Upper lobe of left lung (tissue), 6 donors: Measurements from ENCODE around the gene ZNF718. TPM values are rescaled to one million over a fixed set of nuclear protein-coding genes. Genes with fewer than 3 reads are reported as not detected.
"Not testable (repeated sequence)": the region's sequence is repeated elsewhere in the genome, so short reads cannot be mapped to it uniquely, and the experiment has no call there.

Experiments used
- ATAC-seq, 2 donors: fragments of 200-7000 bp; cut with Tn5 transposase; one replicate each; pipeline ENCODE4 v1.9.1; 2022; ENCODE audit warnings: mild to moderate bottlenecking in 2 of 2, moderate library complexity in 2 of 2; ENCODE audit not compliant: low FRiP score in 2 of 2
- DNase-seq, 2 donors: peaks; one replicate each; pipeline ENCODE4 v3.0.0-alpha.2; 2019 to 2020
- H3K27ac ChIP-seq, 4 donors: fragments of 200-600 bp; sonication (generic); one replicate each; pipeline ENCODE4 v1.5.1; 2016 to 2019
- H3K27me3 ChIP-seq, 4 donors: fragments of 200-600 bp; sonication (generic); one replicate each; pipeline ENCODE4 v1.5.1; 2017 to 2019
- H3K36me3 ChIP-seq, 4 donors: fragments of 200-600 bp; sonication (generic); one replicate each; pipeline ENCODE4 v1.5.1; 2016 to 2019
- H3K4me1 ChIP-seq, 4 donors: fragments of 200-600 bp; sonication (generic); one replicate each; pipeline ENCODE4 v1.5.1; 2018 to 2019
- H3K4me3 ChIP-seq, 4 donors: fragments of 200-600 bp; sonication (generic); one replicate each; pipeline ENCODE4 v1.5.1; 2017 to 2019; ENCODE audit warnings: mild to moderate bottlenecking in 2 of 4, moderate library complexity in 1 of 4
- H3K9me3 ChIP-seq, 4 donors: fragments of 200-600 bp; sonication (generic); one replicate each; pipeline ENCODE4 v1.5.1; 2018 to 2019
- EP300 ChIP-seq, 4 donors: sonication (generic); formaldehyde crosslinking; IDR thresholded peaks; one replicate each; pipeline ENCODE4 v1.5.1; 2017; ENCODE audit warnings: antibody characterized with exemption in 4 of 4, control low read depth in 2 of 4
- POLR2A ChIP-seq, 4 donors: fragments of 450-650 bp; IDR thresholded peaks; one replicate each; pipeline ENCODE4 v1.5.1; 2016 to 2017; ENCODE audit warnings: antibody characterized with exemption in 4 of 4, mild to moderate bottlenecking in 2 of 4
- POLR2AphosphoS5 ChIP-seq, 2 donors: sonication (generic); formaldehyde crosslinking; IDR thresholded peaks; one replicate each; pipeline ENCODE4 v1.5.1; 2017; ENCODE audit warnings: antibody characterized with exemption in 2 of 2
- WGBS, 2 donors: methylation state at CpG; one replicate each; pipeline ENCODE4 v1.1.5; 2017 to 2018; 5-methylcytosine and 5-hydroxymethylcytosine counted together
- total RNA-seq, 6 donors: library from RNA; depleted of rRNA in 4 of 6; stranded (reverse); fragments of >200 nt in 4 of 6; gene quantifications; one replicate each; pipeline versions ENCODE4 v1.1.0 to v1.2.1, GENCODE V29; 2016 to 2021
- TF ChIP-seq, protein P1 (sequence below), 6 experiments: fragments of 450-650 bp in 4 of 6; fragments of 200-600 bp in 2 of 6; sonication (generic) in 2 of 6; IDR thresholded peaks; one replicate each; pipeline ENCODE4 v1.5.1; 2016 to 2019; ENCODE audit warnings: antibody characterized with exemption in 6 of 6
- donor health status: DM: no; HTN: no; CAD: no; lungs with moderate emphysema.
- donor health status: DM: no; HTN: yes; CAD: no; lungs with severe emphysema.

The ZNF718 gene
- total RNA-seq, 6 donors from 2014 or later, result 4.7 to 15.7 (median 5.8) TPM

DNA sequence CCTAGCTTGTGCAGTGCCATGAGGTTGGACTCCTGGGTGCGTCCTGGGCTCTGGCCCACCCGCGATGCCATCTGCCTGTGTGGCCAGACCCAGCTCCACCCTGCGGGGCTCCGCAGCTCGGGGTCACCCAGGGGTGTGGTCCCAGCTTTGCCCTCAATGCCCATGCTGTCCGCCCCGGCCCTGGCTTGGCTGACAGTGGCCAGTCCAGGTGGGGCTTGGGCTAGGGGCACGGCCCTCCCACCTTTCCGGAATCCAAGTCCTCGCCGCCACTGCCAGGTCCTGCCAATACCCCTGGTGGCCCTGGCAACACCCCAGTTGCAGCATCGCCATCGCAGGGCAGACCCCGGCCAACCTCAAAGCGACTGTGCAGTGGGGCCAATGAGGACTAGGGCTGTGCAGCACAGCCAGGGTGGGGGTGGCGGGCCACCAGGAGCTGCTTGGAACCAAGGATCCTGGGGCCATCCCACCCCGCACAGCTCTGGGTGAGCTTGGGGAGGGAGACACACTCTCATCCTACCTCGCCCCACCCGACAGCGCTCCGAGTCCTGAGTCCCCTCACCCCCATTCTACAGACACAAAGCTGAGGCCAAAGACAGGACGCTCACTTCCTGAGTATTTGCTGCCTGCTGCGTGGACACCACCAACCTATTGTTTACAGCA, 80.9 kb downstream of the ZNF718 start:
- ATAC-seq (peak; percentile 16 to 63), DNase-seq (peak in 1 of 2 donors; percentile 64)
- TF ChIP-seq EP300 (IDR thresholded peaks at IDR 0.05) (no peak), POLR2A (IDR thresholded peaks at IDR 0.05) (no peak), POLR2AphosphoS5 (IDR thresholded peaks at IDR 0.05) (no peak)
- TF ChIP-seq, protein P1, sequence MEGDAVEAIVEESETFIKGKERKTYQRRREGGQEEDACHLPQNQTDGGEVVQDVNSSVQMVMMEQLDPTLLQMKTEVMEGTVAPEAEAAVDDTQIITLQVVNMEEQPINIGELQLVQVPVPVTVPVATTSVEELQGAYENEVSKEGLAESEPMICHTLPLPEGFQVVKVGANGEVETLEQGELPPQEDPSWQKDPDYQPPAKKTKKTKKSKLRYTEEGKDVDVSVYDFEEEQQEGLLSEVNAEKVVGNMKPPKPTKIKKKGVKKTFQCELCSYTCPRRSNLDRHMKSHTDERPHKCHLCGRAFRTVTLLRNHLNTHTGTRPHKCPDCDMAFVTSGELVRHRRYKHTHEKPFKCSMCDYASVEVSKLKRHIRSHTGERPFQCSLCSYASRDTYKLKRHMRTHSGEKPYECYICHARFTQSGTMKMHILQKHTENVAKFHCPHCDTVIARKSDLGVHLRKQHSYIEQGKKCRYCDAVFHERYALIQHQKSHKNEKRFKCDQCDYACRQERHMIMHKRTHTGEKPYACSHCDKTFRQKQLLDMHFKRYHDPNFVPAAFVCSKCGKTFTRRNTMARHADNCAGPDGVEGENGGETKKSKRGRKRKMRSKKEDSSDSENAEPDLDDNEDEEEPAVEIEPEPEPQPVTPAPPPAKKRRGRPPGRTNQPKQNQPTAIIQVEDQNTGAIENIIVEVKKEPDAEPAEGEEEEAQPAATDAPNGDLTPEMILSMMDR (IDR thresholded peaks at IDR 0.05), result no peak
- peaks cover 4 to 56% (median 36%) of the 10 kb centered on the region in 4 donors for H3K9me3 ChIP-seq
- H3K36me3 ChIP-seq, result no peaks in the 10 kb centered on the region
- no peaks in the 10 kb centered on the region for H3K4me1 ChIP-seq
- 95 to 100% methylated on average over 12 to 13 of the region's 24 CpGs for WGBS, 2 donors
- H3K27ac ChIP-seq, result no peak overlapping the region
- no peak overlapping the region for H3K4me3 ChIP-seq
- no peaks in the 10 kb centered on the region for H3K27me3 ChIP-seq

DNA sequence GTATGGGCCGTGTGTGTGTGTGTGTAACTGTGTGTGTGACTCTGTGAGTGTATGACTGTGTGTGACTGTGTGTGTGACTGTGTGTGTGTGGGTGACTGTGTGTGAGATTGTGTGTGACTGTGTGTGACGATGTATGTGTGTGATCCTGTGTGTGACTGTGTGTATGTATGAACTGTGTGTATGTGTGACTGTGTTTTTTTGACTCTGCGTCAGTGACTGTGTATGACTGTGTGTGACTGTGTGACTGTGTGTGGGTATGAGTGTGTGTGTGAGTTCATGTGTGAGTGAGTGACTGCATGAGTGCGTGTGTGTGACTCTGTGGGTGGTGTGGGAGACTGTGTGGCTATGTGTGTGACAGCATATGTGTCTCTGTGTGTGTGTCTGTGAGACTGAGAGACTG, 81.8 kb downstream of the ZNF718 start:
- no peak overlapping the region for H3K27ac ChIP-seq
- DNase-seq, result no peak
- no peaks in the 10 kb centered on the region for H3K27me3 ChIP-seq
- H3K4me1 ChIP-seq, result no peaks in the 10 kb centered on the region
- WGBS, 2 donors, result 92 to 95% methylated on average over 4 of the region's 4 CpGs
- H3K9me3 ChIP-seq, result peaks cover 4 to 52% (median 34%) of the 10 kb centered on the region in 4 donors
- no peak overlapping the region for H3K4me3 ChIP-seq
- no peaks in the 10 kb centered on the region for H3K36me3 ChIP-seq
- peak in 1 of 2 donors; percentile 49 for ATAC-seq
- TF ChIP-seq POLR2AphosphoS5 (IDR thresholded peaks at IDR 0.05) (no peak), POLR2A (IDR thresholded peaks at IDR 0.05) (no peak), EP300 (IDR thresholded peaks at IDR 0.05) (no peak)
- TF ChIP-seq, protein P1 (IDR thresholded peaks at IDR 0.05), result no peak

DNA sequence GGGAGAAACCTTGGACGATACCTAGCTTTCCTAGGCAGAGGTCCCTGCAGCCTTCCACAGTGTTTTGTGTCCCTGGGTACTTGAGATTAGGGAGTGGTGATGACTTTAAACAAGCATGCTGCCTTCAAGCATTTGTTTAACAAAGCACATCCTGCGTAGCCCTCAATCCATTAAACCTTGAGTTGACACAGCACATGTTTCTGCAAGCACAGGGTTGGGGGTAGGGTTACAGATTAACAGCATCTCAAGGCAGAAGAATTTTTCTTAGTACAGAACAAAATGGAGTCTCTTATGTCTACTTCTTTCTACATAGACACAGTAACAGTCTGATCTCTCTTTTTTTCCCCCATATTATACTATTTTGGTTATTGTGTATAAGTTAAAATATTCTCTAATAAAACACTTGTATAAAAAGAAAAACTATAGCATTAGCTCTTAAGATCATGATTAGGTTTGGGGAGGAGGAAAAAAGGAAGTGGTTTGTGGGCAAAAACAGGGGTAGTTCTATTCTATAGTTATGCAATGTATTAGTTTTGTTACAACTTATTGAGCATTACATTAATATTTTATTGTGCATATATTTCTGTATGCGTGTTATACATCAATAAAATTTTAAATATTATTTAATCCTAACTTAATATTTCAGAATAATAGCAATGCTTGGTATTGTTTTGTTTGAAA, 84.3 kb downstream of the ZNF718 start:
- H3K36me3 ChIP-seq, H3K27ac ChIP-seq, DNase-seq, H3K4me3 ChIP-seq, H3K4me1 ChIP-seq, ATAC-seq, H3K27me3 ChIP-seq: not testable (repeated sequence)
- H3K9me3 ChIP-seq, result peaks cover 0 to 48% (median 21%) of the 10 kb centered on the region in 4 donors
- 41 to 46% methylated on average over 3 of the region's 3 CpGs for WGBS, 2 donors

- 74% methylated on average over 8 of the region's 8 CpGs for WGBS, 2 donors
- Histone ChIP-seq H3K9me3 (peaks cover 0 to 27% (median 13%) of the 10 kb centered on the region in 4 donors), H3K36me3 (no peaks in the 10 kb centered on the region), H3K4me1 (peaks cover 0 to 13% (median 2%) of the 10 kb centered on the region in 4 donors), H3K27me3 (peaks cover 0 to 9% (median 0%) of the 10 kb centered on the region in 4 donors), H3K27ac (no peak overlapping the region), H3K4me3 (no peak overlapping the region)
- DNase-seq (no peak), ATAC-seq (no peak)
- TF ChIP-seq POLR2AphosphoS5 (IDR thresholded peaks at IDR 0.05), result no peak
- TF ChIP-seq, protein P1 (IDR thresholded peaks at IDR 0.05), result no peak
- no peak for TF ChIP-seq EP300 (IDR thresholded peaks at IDR 0.05)
- no peak for TF ChIP-seq POLR2A (IDR thresholded peaks at IDR 0.05)
These were observed 86.8 kb downstream of the ZNF718 start for GRCh38 chr4:211033-211511.

DNA sequence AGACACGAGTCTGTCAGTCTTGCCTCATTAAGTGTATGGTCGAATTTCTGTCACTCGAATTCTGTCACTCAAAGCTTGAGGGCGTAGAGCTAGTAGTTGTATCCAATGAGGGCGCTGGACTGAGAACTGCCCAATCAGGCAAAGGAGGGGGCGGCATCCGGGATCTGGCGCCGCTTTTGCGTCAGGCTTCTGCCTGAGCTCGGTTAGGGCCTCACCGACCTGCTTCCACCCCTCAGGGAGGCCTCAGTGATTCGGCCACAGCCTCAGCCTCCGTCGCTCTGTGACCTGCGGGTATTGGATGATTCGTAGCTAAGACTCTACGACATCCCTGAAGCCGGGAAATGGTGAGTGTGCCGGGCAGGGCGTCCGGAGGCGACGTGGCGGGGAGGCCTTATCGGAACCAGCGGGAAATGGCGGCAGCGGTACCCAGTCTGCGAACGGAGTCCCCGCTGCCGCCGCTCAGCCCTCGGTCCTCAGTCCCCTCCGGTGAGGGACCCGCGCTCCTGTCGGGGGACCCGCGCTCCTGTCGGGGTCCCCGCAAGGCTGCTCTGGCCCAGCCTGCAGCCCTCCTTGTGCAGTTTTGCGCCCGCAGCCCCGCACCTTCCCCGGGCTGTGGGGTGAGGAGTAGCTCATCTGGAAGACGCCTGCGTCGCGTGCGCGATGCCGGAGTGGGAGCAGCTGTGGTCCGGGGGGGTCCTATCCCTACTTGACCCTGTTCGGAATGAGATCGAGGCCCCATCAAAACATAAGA, 88.3 kb downstream of the ZNF718 start:
- H3K27ac ChIP-seq, result peak overlapping the region; percentile 72 to 82 (median 77)
- peak; percentile 54 to 85 for DNase-seq
- H3K4me1 ChIP-seq, result peaks cover 0 to 13% (median 2%) of the 10 kb centered on the region in 4 donors
- ATAC-seq, result peak; percentile 88 to 95
- 13 to 14% methylated on average over 11 to 31 of the region's 57 CpGs for WGBS, 2 donors
- no peaks in the 10 kb centered on the region for H3K36me3 ChIP-seq
- TF ChIP-seq POLR2AphosphoS5 (IDR thresholded peaks at IDR 0.05) (peak; percentile 46 to 58), EP300 (IDR thresholded peaks at IDR 0.05) (no peak), POLR2A (IDR thresholded peaks at IDR 0.05) (peak in 1 of 4 donors; percentile 36)
- TF ChIP-seq, protein P1 (IDR thresholded peaks at IDR 0.05), result no peak
- H3K4me3 ChIP-seq, result peak overlapping the region; percentile 38 to 62 (median 52)
- peaks cover 0 to 9% (median 0%) of the 10 kb centered on the region in 4 donors for H3K27me3 ChIP-seq
- H3K9me3 ChIP-seq, result peaks cover 0 to 20% (median 13%) of the 10 kb centered on the region in 4 donors

DNA sequence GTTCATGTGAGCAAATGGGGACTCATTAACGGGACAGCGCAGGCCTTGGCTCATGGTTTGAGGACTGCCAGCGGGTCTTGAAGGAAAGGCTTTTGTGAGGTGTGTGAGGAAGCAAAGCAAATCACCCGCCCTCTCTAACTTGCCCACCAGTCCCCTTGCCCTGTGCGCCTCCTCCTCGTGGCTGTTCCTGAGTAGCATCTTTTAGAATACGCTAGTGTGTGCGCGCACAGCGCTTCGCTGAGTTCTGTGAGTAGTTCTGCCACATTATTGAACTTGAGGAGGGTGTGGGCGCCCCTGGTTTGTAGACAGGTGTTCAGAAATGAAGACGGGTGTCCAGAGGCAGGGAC, 88.9 kb downstream of the ZNF718 start:
- not testable (repeated sequence) for ATAC-seq, H3K27me3 ChIP-seq, H3K36me3 ChIP-seq, DNase-seq
- Histone ChIP-seq H3K4me1 (peaks cover 0 to 13% (median 2%) of the 10 kb centered on the region in 4 donors), H3K4me3 (peak overlapping the region in 3 of 4 donors; percentile 44 to 62 (median 59)), H3K27ac (peak overlapping the region; percentile 72 to 82 (median 77)), H3K9me3 (peaks cover 0 to 20% (median 13%) of the 10 kb centered on the region in 4 donors)
- 35 to 41% methylated on average over 9 to 13 of the region's 13 CpGs for WGBS, 2 donors
